ENCODE results near the gene ARHGDIA.

The ARHGDIA gene

DNA sequence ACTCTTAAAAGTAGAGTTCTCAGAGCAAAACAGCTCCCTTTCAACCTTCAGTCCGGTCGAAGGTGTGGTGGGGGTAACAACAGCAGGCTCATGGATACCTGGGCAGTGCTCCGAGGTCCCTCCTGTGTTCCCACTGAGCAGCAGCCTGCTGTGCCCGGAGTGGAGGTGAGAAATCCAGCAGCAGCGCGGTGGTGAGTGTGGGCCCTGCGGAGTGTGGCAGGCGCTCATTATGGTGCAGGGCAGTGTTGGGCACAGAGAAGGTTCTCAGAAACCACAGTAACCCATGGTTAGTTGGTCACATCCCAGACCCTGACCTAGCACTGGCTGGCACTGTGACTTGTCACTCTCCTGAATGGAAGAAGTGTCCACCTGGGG lies 5.8 kb downstream of the ARHGDIA start:
- Mint-ChIP-seq H3K27ac (peak overlapping the region in 1 of 2 donors; percentile 92), H3K4me1 (peaks cover 79% of the 10 kb centered on the region), H3K4me3 (peak overlapping the region; percentile 2 to 43), H3K27me3 (no peaks in the 10 kb centered on the region), H3K9me3 (no peaks in the 10 kb centered on the region)
- ATAC-seq (no peak), DNase-seq (no peak)

DNA sequence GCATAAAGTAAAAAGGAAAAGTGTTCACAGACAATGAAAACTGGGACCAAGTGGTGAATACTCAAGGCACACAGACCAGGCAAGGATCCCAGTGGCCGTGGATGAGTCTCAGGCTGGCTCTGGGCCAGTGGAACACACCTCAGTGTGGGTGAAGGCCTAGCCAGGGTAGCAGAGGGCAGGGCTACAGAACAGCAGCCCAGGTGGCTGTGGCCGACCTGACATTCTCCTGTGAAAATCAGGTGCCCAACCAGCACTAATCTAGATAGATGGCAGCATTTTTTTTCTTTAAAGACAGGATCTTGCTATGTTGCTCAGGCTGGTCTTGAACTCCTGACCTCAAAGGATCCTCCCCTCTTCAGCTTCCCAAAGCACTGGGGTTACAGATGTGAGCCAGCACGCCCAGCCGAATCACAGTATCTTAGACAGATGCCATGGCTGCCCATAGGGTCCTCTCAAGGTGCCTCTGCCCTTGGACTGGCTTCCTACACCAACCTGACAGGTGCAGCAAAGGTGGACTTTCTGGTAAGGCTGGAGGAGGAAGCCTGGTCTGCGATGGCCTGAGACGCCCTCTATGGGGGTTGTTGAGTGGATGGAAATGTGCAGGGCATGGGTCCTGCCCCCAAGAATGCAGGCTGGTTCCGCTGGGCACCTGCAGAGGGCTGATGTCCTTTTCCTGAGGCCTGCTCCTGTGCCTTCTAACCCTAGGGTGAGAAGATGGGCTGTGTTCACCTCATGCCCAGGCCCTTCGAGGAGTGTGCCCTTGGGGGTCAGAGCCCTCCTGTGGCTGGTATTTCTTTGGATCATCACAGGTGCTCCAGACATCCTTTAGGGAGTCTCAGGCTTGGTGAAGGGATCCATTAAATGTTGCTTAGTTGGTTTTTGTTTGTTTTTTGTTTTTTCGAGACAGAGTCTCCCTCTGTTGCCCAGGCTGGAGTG lies 7.0 kb downstream of the ARHGDIA start:
- DNase-seq (no peak), ATAC-seq (no peak)
- Mint-ChIP-seq H3K27ac (peak overlapping the region in 1 of 2 donors; percentile 59), H3K9me3 (no peaks in the 10 kb centered on the region), H3K4me1 (peaks cover 73% of the 10 kb centered on the region), H3K4me3 (peak overlapping the region; percentile 1 to 15), H3K27me3 (no peaks in the 10 kb centered on the region)

DNA sequence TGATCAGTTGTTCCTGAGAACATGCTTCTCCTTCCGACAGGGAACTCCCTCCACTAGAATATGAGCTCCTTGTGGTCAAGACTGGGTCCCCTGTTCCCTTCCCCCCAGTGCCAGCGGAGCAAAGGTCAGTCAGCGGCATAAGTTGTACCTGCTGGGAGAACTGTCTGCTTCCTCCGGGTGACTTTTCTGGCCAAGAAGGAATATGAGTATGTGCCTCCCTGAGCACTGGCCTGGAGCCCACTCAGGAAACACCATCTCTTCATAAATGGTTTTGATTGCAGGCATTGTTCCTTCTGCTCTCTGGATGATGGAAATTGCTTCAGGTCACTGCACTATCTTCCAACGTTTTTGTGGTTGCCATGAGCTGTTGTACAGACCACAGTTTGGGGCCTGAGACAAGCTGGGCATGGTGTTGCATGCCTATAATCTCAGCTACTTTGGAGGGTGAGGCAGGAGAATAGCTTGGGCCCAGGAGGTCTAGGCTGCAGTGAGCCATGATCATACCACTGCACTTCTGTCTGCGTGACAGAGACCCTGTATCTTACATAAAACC lies 7.9 kb downstream of the ARHGDIA start:
- Mint-ChIP-seq H3K9me3 (no peaks in the 10 kb centered on the region), H3K4me1 (peaks cover 73% of the 10 kb centered on the region), H3K4me3 (peak overlapping the region; percentile 75 to 84), H3K27ac (peak overlapping the region; percentile 54 to 92), H3K27me3 (no peaks in the 10 kb centered on the region)
- ATAC-seq, result no peak
- DNase-seq, result no peak

DNA sequence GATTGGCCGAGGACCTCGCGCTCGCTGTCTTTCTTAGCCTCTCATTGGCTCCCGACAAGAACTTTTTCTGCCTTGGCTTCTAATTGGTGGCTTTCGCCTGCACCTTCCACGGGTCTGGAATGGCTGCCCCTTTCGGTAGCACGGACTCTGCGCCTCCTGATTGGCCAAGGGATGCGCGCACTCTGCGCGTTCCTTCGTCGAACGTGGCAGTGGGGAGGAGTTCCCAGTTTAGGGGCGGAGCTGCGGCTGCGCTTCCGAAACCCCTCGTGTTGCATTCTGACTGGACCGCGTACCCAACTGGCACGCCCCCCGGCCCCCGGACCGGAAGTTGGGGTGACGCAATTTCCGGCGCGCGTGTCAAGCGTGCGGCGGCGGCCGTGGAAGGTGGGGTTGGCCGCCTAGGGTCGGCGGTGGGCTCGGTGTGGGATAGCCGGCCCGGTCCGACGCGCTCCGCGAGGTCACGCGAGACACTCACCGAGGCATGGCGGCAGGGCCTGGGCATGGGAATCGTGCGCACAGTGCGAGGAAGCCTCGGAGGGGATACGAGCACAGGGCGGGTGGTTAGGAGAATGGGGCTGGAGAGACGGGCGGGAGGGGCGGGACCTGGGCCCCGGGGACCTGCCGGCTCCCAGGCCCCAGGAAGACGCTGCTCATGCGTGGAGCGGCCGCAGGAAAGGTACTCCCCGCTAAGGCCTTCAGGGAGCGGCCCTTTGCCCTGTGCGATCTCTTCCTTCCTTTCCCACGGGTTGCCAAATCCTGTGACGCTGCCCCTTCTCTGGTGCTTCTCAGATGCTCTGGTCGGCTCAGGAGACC lies 10.2 kb downstream of the ARHGDIA start:
- Mint-ChIP-seq H3K4me1 (peaks cover 64% of the 10 kb centered on the region), H3K27me3 (no peaks in the 10 kb centered on the region)

DNA sequence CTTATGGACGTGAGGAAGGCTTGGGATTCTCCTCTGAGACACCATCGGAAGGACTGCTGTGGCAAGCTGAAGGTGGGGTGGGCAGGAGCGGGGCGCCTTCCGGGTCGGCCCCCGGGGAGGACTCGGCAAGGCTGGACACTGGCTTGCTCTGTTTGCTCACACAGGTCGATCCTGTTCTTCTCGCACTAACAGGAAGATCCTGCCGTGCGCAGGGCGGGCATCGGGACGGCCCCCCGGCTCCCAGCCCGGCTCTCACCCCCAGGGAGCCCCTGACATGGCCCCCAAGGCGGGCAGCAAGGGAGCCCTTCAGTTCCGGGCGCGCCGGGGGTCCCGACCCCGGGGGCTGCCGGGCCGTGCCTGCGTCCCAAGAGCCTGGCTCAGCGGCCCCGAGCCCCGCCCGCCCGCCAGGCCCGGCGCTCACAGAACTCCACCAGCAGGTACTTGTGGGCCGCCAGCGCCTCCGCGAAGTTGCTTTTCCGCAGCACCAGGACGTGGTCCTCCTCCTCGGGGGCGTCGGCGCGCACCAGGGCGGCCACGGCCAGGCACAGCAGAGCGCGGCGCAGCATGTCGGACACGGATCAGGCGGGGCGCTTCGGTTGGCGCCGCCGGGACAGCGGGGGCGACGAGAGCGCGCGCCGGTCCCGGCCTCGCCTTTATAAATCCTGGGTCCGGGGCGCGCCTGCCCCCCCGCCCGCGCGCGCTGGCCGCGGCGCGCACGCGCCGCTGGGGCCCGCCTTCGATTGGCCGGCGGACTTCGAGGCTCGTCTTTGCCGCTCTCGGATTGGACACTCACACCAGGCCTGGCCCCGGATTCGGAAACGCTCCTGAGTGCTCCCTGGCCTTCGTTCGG lies 11.0 kb downstream of the ARHGDIA start, which contains the start of gene P4HB:
Gene P4HB, minus strand, starts transcription at position 630 of the 850 bp plus-strand sequence. Its CDS starts 64 bp downstream, at position 566.
- DNase-seq, result peak in 1 of 2 donors; percentile 28
- Mint-ChIP-seq H3K27me3 (no peaks in the 10 kb centered on the region), H3K4me1 (peaks cover 64% of the 10 kb centered on the region), H3K9me3 (no peaks in the 10 kb centered on the region), H3K27ac (peak within 1 kb of the TSS; percentile 96 to 98), H3K4me3 (peak within 1 kb of the TSS; percentile 89 to 94)
- no peak for ATAC-seq

More for the DNA sequence above, 10.2 kb downstream of the ARHGDIA start:
- DNase-seq (peak; percentile 99 to 100), ATAC-seq (peak; percentile 91)
- H3K27ac Mint-ChIP-seq, result peak overlapping the region; percentile 95 to 98
- H3K4me3 Mint-ChIP-seq, result peak overlapping the region; percentile 86 to 94
- no peaks in the 10 kb centered on the region for H3K9me3 Mint-ChIP-seq

DNA sequence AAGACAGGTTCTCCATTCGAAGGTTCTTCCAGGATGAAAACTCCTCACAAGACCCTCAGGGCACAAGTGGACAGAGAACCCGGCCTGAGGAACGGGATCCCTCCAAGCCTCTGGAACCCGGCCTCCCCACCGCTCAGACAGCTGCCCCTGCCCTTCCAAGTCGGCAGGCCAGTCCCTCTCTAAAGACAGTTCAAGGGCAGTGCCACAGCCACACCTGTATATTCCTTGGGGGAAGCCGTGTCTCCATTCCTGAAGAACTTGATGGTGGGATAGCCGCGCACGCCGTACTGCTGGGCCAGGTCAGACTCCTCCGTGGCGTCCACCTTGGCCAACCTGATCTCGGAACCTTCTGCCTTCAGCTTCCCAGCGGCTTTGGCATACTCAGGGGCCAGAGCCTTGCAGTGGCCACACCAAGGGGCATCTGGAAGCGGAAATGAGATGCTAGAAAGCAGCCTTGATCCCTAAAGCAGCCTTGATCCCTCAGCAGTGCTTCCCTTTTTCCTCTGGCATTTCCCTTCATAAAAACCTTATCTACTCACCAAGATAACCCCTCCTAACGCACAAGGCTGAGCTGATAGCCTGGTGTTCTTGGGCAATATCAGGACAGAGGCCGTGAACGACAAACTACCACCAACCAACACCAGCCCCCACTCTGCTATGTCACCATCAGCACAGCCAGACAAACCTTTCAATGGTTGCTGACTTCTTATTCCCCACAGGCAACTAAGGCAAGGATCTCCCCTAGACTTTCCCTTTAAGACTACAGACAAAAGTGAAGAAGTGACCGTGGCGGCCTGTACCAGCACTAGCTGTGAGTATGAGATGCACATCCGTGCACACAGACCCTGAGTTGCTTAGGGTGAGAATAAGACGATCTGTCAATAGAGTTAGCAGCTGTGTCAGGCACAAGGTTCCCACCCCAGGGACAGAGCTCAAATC lies 11.9 kb downstream of the ARHGDIA start:
- Mint-ChIP-seq H3K27me3 (no peaks in the 10 kb centered on the region), H3K4me3 (peak overlapping the region; percentile 89 to 94), H3K9me3 (no peaks in the 10 kb centered on the region), H3K27ac (peak overlapping the region; percentile 91 to 96), H3K4me1 (peaks cover 57% of the 10 kb centered on the region)
- DNase-seq (no peak), ATAC-seq (no peak)

DNA sequence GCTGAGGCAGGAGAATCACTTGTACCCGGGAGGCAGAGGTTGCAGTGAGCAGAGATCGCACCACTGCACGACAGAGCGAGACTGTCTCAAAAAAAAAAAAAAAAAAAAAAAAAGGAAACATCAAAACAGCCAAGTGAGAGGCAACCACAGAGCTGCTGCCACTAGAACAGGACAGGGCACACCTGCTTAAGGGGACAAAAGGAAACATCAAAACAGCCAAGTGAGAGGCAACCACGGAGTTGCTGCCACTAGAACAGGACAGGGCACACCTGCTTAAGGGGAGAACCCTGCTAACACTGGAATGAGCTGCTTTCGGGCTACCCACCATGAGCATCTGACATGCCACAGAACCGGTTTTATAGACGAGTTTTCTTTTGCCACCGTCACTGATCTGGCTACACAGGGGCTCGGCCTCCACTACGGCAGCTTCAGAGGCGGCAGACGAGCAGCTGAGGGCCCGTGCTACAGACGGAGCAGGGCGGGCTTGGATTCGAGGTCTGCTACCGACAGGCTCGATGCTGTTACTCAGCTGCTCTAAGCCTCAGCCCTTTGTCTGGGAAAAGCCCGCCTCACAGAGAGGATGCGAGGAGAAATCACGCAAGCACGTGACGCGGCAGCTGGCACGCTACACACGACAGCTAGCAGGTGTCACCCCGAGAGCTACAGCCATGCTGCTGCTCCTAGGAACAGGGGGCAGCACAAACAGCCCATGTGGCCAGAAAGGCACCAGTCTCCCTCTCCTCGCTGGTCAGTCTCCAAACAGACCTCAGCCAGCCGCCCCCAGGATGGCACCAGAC lies 12.8 kb downstream of the ARHGDIA start:
- Mint-ChIP-seq H3K9me3 (no peaks in the 10 kb centered on the region), H3K27me3 (no peaks in the 10 kb centered on the region), H3K27ac (peak overlapping the region; percentile 19 to 96), H3K4me3 (peak overlapping the region; percentile 89 to 94), H3K4me1 (peaks cover 55% of the 10 kb centered on the region)
- DNase-seq (no peak), ATAC-seq (no peak)

DNA sequence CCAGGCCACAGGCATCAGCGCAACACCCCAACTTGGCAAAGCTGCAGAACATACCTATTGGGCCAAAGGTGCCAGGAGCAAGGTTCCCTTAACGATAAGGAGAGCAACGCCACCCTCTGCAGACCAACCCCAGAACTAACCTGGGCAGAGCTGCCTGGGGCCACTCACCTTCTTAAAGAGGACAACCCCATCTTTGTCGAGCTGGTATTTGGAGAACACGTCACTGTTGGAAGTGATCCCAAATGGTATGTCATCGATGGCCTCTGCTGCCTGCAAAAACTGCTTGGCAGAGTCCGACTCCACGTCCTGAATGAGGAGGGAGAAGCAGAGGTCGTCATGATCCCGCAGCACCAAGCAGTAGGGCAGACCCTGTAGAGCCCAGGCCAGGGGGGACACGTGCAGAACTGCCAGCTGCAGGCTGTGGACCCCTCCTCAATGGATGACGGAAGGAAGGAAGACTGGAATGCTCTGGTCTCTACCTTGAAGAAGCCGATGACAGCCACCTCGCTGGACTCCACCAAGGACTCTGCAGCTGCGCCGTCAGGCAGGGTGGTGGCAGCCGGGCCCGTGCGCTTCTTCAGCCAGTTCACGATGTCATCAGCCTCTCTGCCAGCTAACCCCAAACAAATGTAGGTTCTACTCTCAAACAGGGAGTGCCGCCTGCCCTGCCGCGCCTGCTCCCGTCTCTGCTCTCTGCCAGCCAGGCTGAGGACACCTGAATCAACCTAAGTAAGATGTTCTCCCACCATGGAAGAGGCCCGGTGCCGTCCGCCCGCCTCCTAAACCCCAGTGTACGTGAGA lies 16.0 kb downstream of the ARHGDIA start:
- Mint-ChIP-seq H3K4me3 (no peak overlapping the region), H3K27ac (no peak overlapping the region), H3K9me3 (no peaks in the 10 kb centered on the region), H3K27me3 (no peaks in the 10 kb centered on the region), H3K4me1 (peaks cover 45% of the 10 kb centered on the region)
- no peak for ATAC-seq
- no peak for DNase-seq

DNA sequence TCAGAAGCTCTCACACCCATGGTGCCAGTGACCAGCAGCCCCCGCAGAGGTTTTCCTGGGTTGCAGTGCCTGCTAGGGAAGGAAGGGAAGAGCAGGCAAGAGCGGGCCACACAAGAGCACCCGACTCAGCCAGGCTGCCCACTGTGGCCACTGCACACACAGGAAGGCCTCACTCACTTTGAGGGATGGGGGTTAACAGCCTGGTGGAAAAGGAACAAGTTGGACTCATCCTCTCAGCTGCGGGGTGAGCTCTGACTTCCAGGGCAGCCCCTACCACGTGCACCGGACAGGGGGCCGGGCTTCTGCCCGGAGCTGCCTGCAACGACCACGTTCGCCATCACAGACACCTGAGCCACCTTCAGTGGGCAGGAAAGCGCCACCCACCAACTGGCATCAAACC lies 18.9 kb downstream of the ARHGDIA start:
- H3K9me3 Mint-ChIP-seq, result no peaks in the 10 kb centered on the region
- DNase-seq (no peak), ATAC-seq (no peak)
- no peaks in the 10 kb centered on the region for H3K27me3 Mint-ChIP-seq
- no peak overlapping the region for H3K27ac Mint-ChIP-seq
- peaks cover 20% of the 10 kb centered on the region for H3K4me1 Mint-ChIP-seq
- no peak overlapping the region for H3K4me3 Mint-ChIP-seq

DNA sequence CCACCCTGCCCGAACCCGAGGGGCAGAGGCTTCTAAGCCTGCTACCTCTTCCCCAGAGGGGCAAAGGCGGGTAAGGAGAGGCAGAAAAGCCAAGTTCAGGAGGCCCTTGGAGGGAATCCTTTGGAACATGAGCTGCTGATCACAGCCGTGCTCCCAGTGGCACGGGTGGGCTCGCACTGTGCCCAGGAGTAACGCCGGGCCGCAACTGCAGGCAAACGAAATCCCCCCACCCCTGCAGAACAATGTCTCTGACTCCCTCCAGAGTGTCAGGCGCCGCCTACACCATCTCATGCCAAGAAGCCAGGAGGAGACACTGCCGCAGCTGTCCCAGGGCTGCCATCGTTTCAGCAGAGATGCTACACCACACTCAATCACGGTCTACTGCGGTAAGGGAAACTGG lies 19.7 kb downstream of the ARHGDIA start:
- Mint-ChIP-seq H3K9me3 (no peaks in the 10 kb centered on the region), H3K27ac (peak overlapping the region in 1 of 2 donors; percentile 65), H3K4me1 (peaks cover 17% of the 10 kb centered on the region), H3K27me3 (no peaks in the 10 kb centered on the region), H3K4me3 (no peak overlapping the region)
- ATAC-seq (no peak), DNase-seq (no peak)

DNA sequence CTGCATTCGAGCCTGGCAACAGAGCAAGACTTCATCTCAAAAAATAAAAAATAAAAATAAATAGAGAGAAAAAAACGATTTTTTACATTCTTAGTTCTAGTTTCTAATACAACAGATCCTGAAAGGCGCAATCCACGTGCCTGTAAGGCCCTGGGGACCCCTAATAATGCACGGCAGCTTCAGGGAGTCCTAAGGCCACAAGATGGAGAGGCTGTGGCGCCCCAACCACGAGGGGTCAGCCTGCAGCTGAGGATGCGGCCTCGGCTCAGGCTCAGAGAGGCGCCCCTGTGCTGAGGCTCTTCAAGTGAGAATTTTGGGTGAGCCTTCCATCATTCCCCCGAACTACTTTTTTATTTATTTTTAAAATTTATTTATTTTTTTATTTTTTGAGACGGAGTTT lies 21.7 kb downstream of the ARHGDIA start:
- ATAC-seq (no peak), DNase-seq (no peak)
- Mint-ChIP-seq H3K4me1 (peaks cover 6% of the 10 kb centered on the region), H3K4me3 (no peak overlapping the region), H3K27ac (no peak overlapping the region), H3K27me3 (no peaks in the 10 kb centered on the region), H3K9me3 (no peaks in the 10 kb centered on the region)

DNA sequence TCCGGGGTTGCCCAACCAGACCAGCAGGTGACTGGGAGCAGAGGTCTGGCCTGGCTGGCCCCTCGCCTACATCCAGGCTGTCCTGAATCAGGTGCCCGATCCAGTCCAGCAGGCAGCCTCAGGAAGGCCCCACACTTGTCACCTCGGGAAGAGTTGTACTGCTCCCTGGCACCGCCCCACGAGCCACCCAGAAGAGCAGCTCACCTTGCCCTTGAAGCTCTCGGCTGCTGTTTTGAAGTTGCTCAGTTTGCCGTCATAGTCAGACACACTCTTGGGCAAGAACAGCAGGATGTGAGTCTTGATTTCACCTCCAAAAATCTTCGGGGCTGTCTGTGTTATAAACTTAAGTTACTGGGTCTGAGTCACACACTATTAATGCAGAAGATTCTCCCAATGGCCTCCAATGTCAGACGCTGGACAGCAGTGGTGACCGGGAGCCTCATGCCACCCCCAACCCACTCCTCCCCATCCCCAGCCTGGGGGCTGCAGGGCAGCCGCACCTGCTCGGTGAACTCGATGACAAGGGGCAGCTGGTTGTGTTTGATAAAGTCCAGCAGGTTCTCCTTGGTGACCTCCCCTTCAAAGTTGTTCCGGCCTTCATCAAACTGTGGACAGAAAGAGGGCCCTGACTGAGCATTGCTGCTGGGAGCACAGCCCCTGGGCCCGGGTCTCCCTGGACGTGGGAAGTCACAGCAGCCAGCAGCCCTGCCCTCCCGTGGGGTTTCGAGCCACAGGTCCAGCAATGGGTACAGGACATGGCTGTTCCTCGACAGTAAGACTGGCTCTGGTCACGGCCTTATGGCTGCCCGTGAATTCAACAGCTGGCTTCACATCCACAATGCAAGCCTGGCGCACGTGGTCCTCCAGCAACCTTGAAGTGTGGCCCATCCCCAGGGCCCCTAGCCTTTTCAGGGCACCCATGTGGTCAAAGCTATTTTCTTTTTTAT lies 24.1 kb downstream of the ARHGDIA start:
- Mint-ChIP-seq H3K4me3 (no peak overlapping the region), H3K4me1 (no peaks in the 10 kb centered on the region), H3K27me3 (no peaks in the 10 kb centered on the region), H3K27ac (peak overlapping the region in 1 of 2 donors; percentile 12), H3K9me3 (no peaks in the 10 kb centered on the region)
- ATAC-seq (no peak), DNase-seq (no peak)
